Right atrium auricular region (tissue), 2 donors: ENCODE data around the gene KIF9. TPM values are rescaled to one million over a fixed set of nuclear protein-coding genes. Genes with fewer than 3 reads are reported as not detected.
"Not testable (repeated sequence)": the region's sequence is repeated elsewhere in the genome, so short reads cannot be mapped to it uniquely, and the experiment has no call there.

ENCODE experiments used
- DNase-seq: peaks from one replicate; pipeline ENCODE4 v3.0.0-alpha.2; 2019; ENCODE audit warnings: low spot score
- H3K27ac ChIP-seq, 2 donors: fragments of 200-600 bp; sonication (generic); 1 replicate in 1 of 2; 2 replicates in 1 of 2; pipeline ENCODE4 v1.5.1; 2016 to 2019
- H3K27me3 ChIP-seq, 2 donors: fragments of 200-600 bp; sonication (generic); one replicate each; pipeline versions ENCODE4 v1.5.1 to v1.6.0; 2017 to 2019
- H3K36me3 ChIP-seq: fragments of 200-600 bp; sonication (generic); one replicate; pipeline ENCODE4 v1.5.1; 2016
- H3K4me1 ChIP-seq, 2 donors: fragments of 200-600 bp; sonication (generic); one replicate each; pipeline versions ENCODE4 v1.5.1 to v1.6.0; 2017 to 2019
- H3K4me3 ChIP-seq, 2 donors: fragments of 200-600 bp; sonication (generic); 1 replicate in 1 of 2; 2 replicates in 1 of 2; pipeline ENCODE4 v1.5.1; 2017 to 2019; ENCODE audit warnings: mild to moderate bottlenecking in 1 of 2, moderate library complexity in 1 of 2
- H3K9me3 ChIP-seq, 2 donors: fragments of 200-600 bp; sonication (generic); one replicate each; pipeline ENCODE4 v1.5.1; 2019
- total RNA-seq, 2 donors: library from RNA; depleted of rRNA; stranded (reverse); fragments of >200 nt; gene quantifications; one replicate each; pipeline ENCODE4 v1.1.0, GENCODE V29; 2016
- TF ChIP-seq, protein P1 (sequence below), 2 donors: fragments of 200-600 bp; sonication (generic); IDR thresholded peaks; one replicate each; pipeline ENCODE4 v1.5.1; 2019; ENCODE audit warnings: antibody characterized with exemption in 2 of 2

The KIF9 gene
- total RNA-seq, 2 donors from 2014 or later = 8.8 to 10.5 TPM

DNA sequence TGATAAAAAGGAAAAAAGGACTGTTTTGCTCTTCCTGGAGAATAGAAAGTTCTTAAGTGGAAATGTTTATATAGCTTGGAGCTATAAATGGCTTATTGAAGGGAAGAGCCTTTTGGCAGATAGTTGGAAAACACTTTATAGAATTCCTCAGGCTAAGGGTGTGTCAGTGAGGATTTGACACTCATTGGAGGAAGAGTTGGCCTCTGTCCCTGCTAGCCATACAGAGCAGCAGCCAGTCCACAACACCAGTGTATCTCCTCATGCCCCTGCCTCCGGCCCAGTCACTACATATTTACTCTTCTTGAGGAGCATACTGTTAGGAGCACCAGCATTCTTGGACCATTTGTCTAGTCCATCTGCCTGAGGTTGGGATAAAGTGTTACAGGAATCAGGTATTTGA is 36.3 kb upstream of the KIF9 start:
- H3K4me3 ChIP-seq = no peak overlapping the region
- H3K9me3 ChIP-seq = no peaks in the 10 kb centered on the region
- peaks cover 34% of the 10 kb centered on the region for H3K36me3 ChIP-seq
- no peak overlapping the region for H3K27ac ChIP-seq
- TF ChIP-seq, protein P1, sequence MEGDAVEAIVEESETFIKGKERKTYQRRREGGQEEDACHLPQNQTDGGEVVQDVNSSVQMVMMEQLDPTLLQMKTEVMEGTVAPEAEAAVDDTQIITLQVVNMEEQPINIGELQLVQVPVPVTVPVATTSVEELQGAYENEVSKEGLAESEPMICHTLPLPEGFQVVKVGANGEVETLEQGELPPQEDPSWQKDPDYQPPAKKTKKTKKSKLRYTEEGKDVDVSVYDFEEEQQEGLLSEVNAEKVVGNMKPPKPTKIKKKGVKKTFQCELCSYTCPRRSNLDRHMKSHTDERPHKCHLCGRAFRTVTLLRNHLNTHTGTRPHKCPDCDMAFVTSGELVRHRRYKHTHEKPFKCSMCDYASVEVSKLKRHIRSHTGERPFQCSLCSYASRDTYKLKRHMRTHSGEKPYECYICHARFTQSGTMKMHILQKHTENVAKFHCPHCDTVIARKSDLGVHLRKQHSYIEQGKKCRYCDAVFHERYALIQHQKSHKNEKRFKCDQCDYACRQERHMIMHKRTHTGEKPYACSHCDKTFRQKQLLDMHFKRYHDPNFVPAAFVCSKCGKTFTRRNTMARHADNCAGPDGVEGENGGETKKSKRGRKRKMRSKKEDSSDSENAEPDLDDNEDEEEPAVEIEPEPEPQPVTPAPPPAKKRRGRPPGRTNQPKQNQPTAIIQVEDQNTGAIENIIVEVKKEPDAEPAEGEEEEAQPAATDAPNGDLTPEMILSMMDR (IDR thresholded peaks at IDR 0.05) = no peak
- peaks cover 0 to 24% of the 10 kb centered on the region in 2 donors for H3K4me1 ChIP-seq
- DNase-seq = no peak
- H3K27me3 ChIP-seq = no peaks in the 10 kb centered on the region

DNA sequence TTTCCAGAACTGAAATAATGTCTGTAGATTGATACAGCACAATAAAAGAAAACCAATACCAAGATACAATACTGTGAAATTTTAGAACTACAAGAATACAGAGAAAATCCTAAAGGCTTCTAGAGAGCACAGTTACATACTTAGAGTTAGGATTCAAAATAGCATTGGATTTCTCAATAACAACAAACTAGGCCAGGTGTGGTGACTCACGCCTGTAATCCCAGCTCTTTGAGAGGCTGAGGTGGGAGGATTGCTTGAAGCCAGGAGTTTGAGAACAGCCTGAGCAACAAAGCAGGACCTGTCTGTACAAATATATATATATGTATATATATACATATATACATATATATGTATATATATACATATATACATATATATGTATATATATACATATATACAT is 33.6 kb upstream of the KIF9 start:
- not testable (repeated sequence) for H3K4me3 ChIP-seq, H3K9me3 ChIP-seq, H3K27me3 ChIP-seq, DNase-seq, H3K27ac ChIP-seq
- Histone ChIP-seq H3K4me1 (peaks cover 0 to 24% of the 10 kb centered on the region in 2 donors), H3K36me3 (peaks cover 17% of the 10 kb centered on the region)

- no peak for DNase-seq
- TF ChIP-seq, protein P1 (IDR thresholded peaks at IDR 0.05) = no peak
- peaks cover 7% of the 10 kb centered on the region for H3K36me3 ChIP-seq
- H3K9me3 ChIP-seq = no peaks in the 10 kb centered on the region
- H3K27ac ChIP-seq = no peak overlapping the region
- no peaks in the 10 kb centered on the region for H3K27me3 ChIP-seq
- H3K4me3 ChIP-seq = no peak overlapping the region
- H3K4me1 ChIP-seq = peaks cover 0 to 24% of the 10 kb centered on the region in 2 donors
Observed at GRCh38 chr3:47315069-47315647, 32.6 kb upstream of the KIF9 start.

DNA sequence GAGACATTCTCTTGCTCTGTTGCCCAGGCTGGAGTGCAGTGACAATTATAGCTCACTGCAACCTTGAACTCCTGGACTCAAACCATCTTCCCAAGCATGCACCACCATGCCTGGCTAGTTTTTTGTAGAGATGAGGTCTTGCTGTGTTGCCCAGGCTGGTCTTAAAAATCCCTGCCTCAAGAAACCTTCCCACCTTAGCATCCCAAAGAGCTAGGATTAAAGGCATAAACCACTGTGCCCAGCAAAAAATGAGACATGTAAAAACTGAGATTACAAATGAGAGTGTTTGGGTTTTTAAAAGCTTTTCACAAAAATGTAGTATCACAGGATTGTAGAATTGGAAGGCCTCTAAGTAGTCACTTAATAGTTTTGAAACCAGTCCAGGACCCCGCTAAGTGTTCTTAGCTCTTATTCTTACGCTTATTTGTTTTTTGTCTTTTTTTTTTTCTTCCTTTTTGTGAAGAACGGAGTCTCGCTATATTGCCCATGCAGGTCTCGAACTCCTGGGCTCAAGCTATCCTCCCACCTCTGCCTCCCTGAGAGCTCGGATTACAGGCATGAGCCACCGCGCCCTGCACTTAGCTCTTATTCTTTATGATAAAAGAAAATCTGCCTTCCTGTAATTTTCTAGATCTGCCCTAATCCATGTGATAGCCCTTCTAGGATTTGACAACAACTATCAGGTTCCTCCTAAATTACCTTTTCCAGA is 31.6 kb upstream of the KIF9 start:
- no peak overlapping the region for H3K4me3 ChIP-seq

GRCh38 chr3:47313341-47314055 is 30.9 kb upstream of the KIF9 start:
- H3K4me3 ChIP-seq = no peak overlapping the region
- H3K27ac ChIP-seq = no peak overlapping the region
- peaks cover 0 to 15% of the 10 kb centered on the region in 2 donors for H3K4me1 ChIP-seq
- TF ChIP-seq, protein P1 (IDR thresholded peaks at IDR 0.05) = no peak
- H3K27me3 ChIP-seq = no peaks in the 10 kb centered on the region
- no peaks in the 10 kb centered on the region for H3K9me3 ChIP-seq
- DNase-seq = no peak
- no peaks in the 10 kb centered on the region for H3K36me3 ChIP-seq

More for the DNA sequence above, 31.6 kb upstream of the KIF9 start:
- no peak for DNase-seq
- no peak overlapping the region for H3K27ac ChIP-seq
- H3K36me3 ChIP-seq = no peaks in the 10 kb centered on the region
- peaks cover 0 to 21% of the 10 kb centered on the region in 2 donors for H3K4me1 ChIP-seq
- H3K27me3 ChIP-seq = no peaks in the 10 kb centered on the region
- no peaks in the 10 kb centered on the region for H3K9me3 ChIP-seq
- TF ChIP-seq, protein P1 (IDR thresholded peaks at IDR 0.05) = no peak

DNA sequence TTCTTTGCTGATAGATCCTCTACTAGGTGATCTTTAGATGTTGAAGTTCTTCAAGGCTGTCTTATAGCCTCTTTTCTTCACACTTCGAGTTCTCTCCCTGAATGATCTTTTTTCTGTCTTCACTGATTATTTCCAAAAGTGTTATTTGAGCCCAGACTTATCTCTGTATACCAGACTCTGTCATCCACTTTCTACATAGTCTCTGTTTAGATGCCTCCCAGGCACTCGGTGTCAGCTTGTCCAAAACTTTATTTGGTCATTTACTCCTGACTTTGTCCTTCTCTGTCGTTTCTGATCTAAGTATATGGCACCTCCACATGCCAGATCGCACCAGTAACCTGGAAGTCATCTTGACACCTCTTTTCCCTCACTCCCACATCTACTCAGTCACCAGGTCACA is 27.8 kb upstream of the KIF9 start:
- Histone ChIP-seq H3K36me3 (peaks cover 5% of the 10 kb centered on the region), H3K27me3 (no peaks in the 10 kb centered on the region), H3K4me3 (no peak overlapping the region), H3K27ac (no peak overlapping the region), H3K9me3 (no peaks in the 10 kb centered on the region), H3K4me1 (peaks cover 0 to 12% of the 10 kb centered on the region in 2 donors)
- DNase-seq = no peak
- TF ChIP-seq, protein P1 (IDR thresholded peaks at IDR 0.05) = no peak

GRCh38 chr3:47309231-47309630 is 26.6 kb upstream of the KIF9 start:
- H3K36me3 ChIP-seq, DNase-seq, H3K27me3 ChIP-seq, H3K9me3 ChIP-seq, H3K4me1 ChIP-seq, H3K27ac ChIP-seq, H3K4me3 ChIP-seq: not testable (repeated sequence)
